HS-27A (cell line): ENCODE measurements around the gene CLIC2.

Experiments used
- DNase-seq: peaks from one replicate; pipeline ENCODE4 v3.0.0-alpha.2; 2012; ENCODE audit warnings: low read depth, missing footprints

The CLIC2 gene

GRCh38 chrX:155262970-155263754, 71.3 kb downstream of the CLIC2 start:
- no peak for DNase-seq

- no peak for DNase-seq
Measured at GRCh38 chrX:155259752-155260151, 74.7 kb downstream of the CLIC2 start.

- DNase-seq, result no peak
Measured at GRCh38 chrX:155251391-155251790, 83.0 kb downstream of the CLIC2 start.

GRCh38 chrX:155247497-155247896, 86.9 kb downstream of the CLIC2 start:
- no peak for DNase-seq

- DNase-seq, result no peak
Measured at GRCh38 chrX:155246748-155247147, 87.7 kb downstream of the CLIC2 start.

GRCh38 chrX:155242300-155242699, 92.1 kb downstream of the CLIC2 start:
- no peak for DNase-seq

GRCh38 chrX:155237719-155238118, 96.7 kb downstream of the CLIC2 start:
- DNase-seq, result no peak

GRCh38 chrX:155235891-155236290, 98.5 kb downstream of the CLIC2 start:
- DNase-seq, result no peak

GRCh38 chrX:155231163-155231562, 103.3 kb downstream of the CLIC2 start:
- DNase-seq, result no peak
